DLD1 (cell line): ENCODE measurements around the gene DPYD.

Experiments
- in situ Hi-C: cut with HindIII; loops from 2 replicates; pipeline ENCODE4 v1.10.0; 2017; ENCODE audit warnings: low sequenced_read_pairs

DPYD gene

DNA sequence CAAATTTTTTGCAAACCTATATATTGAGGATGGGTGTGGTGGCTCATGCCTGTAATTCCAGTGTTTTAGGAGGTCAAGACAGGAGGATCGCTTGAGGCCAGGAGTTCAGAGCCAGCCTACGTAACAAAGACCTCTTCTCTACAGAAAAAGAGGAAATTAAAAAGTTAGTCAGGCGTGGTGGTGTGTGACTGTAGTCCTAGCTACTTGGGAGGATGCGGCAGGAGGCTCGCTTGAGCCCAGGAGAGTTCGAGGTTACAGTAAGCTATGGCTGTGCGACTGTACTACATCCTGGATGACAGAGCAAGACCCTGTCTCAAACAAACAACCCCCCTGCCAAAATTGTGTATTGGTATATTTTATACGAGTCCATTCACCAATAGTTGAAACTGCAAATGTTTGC, 589.7 kb downstream of the DPYD start:
- in situ Hi-C loops: no loop called here

DNA sequence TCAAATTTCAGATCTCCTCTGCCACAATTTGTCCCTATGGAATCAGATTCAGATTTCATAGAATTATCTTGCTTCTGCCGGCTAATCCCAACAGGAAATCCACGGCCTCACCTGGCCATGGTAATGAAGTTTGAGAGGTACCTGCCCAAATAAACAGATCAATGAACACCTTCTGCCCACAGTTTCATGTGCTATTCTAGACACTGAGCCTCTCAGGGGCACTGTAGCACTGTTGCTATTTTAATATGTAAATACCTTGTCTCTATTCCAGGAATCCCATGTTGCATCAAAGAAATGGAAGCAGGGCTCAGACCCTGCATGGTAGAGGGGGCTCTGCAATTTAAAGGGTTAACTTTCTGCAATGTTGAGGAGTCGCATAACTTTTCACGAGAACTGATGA, 606.1 kb downstream of the DPYD start:
- in situ Hi-C loops: no loop called here

GRCh38 chr1:97308131-97308530, 612.7 kb downstream of the DPYD start:
- in situ Hi-C loops: no loop called here

- in situ Hi-C loops: no loop called here
Measured at GRCh38 chr1:97307568-97307967, 613.3 kb downstream of the DPYD start.

DNA sequence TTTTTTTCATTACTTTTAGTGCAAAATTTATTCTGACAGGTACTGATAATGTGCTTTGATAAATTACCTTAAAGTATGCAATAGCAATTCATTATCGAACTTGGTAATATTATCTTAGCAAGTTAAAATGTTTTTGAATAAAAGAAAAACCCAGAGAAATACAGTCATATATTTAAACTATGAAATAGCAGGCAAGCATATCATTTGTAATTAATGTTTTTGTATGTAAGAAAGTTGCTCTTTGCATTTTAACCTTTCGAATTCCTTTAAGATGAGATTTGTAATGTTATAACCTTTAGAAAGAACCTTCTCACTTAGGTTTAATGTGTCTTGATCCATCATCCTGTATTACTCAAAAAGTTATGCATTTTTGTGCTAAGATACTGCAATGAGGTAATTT, 613.7 kb downstream of the DPYD start:
- in situ Hi-C loops: no loop called here

DNA sequence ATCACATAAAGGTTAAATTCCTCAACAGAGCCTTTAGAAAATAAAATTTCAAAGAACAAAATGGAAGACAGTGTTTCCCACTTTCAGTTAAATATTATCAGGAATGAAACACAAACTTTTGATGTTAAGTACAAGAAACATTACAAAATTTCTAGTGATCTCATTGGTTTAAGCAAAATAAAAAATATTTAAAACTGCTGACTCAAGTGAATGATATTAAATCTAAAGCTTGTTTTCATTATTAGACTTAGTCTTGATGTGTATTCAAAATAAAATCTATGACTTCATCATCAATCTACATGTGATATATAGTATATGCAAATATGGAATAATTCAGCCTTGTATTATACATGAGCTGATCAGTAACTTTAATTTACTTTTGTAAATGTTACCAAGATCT, 614.3 kb downstream of the DPYD start:
- in situ Hi-C loops: no loop called here

DNA sequence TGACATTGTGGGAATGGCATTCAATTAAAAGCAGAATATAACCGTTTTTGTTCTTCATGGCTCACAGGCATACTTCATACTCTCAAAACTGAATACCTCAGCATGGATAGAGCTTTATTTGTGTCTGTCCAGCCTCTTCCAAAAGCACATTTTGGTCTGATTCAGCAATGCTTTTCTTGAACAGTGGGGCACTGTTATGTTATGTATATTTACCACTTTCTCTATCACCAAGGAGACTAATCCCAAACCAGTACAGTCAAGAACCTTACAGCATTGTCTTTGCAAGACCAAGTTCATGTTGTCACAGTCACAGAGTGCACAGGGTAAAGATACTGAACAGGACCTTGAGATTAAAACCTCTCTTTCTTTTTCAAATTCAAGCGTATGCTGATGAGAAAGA, 616.5 kb downstream of the DPYD start:
- in situ Hi-C loops: no loop called here

- in situ Hi-C loops: no loop called here
Measured at GRCh38 chr1:97298966-97299365, 621.9 kb downstream of the DPYD start.

DNA sequence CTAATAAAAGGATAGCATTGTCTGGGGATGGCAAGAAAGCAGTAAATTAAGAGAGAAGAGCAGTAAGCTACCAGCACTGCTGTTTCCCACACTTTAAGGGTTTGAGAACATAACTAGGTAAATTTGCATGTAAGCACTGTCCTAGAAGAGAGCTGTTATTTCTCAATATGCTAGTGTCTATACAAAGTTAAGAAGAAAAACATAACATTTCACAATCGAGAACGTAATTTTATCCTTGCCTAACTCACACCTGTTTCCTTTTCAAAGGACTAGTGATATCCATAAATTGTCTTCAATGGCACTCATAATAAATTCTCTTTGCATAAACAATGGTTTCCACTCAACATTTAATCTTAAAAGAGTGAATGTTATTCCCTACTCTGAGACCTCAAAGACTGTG, 623.2 kb downstream of the DPYD start:
- in situ Hi-C loops: no loop called here

GRCh38 chr1:97281962-97282361, 638.9 kb downstream of the DPYD start:
- in situ Hi-C loops: no loop called here

GRCh38 chr1:97277891-97278654, 642.8 kb downstream of the DPYD start:
- in situ Hi-C loops: no loop called here

- in situ Hi-C loops: no loop called here
Measured at GRCh38 chr1:97271916-97272788, 648.7 kb downstream of the DPYD start.

DNA sequence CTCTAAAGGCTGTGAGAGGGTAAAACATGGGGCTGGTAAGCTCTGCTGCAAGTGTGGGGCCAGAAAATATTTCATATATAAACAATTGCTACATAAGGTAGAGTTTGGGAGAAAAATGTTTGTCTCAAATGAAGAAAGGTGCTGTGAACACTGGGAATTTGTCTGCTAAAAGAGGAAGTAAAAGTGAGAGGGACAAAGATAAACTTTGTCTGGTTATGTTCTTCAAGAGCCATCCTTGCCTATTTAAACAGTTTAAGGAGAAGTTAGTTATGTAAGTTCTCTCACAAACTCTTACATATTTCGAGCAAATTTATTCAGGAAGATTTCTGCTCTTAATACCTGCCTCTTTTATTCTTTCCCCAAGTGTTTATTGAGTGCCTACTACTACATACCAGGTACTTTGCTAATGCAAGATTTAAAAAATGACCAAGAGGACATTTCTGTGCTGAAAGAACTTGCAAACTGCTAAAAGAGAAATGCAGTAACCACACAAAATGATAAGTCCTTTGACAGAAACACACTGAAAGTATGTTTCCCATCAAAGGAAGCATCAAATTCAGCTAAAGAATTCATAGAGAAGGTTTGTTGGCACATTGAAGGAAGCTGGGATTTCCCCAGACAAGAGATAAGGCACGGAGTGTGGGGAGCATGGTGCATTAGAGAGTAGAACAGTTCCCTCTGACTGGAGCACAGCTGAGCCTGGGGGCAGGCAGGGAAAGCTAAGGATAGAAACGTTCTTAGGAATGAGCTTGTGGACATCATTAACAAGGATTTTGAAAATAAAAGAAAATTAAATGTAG, 650.1 kb downstream of the DPYD start:
- in situ Hi-C loops: no loop called here

DNA sequence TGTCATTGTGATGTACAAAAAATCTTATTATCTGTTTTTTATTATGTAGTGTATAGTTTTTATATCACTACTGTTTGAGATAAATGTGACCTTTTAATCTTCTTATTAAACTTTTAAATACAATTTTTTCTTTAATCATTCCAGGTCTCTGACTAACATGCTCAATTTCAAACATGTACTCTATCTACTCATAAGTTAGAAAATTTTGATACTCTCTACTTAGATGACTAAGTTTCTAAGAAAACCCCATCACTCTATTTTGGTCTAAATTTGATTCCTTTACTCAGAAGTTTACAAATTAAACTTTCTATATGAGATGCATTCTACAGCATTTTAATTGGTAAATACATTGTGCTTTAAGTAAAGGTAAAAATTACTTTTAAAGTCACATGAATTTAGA, 655.2 kb downstream of the DPYD start:
- in situ Hi-C loops: no loop called here

DNA sequence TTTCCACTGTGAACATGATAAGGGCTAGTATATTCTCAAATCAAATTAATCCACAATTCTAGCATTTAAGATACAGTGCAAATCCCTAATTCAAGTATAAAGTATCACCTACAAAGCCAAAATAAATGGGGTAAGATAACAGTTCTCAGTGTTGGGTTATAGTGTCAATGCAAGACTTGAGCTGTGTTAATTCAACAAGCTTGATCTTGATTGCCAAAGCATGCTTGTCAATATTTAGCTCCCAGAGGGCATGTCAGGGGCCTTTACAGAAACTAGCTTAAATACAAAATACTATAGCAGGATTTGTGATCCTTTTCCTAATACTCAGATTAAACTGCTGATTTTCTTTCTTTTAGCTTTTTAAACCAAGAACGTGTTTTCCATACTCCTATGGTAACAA, 658.0 kb downstream of the DPYD start:
- in situ Hi-C loops: no loop called here

- in situ Hi-C loops: no loop called here
Measured at GRCh38 chr1:97258597-97258996, 662.2 kb downstream of the DPYD start.

DNA sequence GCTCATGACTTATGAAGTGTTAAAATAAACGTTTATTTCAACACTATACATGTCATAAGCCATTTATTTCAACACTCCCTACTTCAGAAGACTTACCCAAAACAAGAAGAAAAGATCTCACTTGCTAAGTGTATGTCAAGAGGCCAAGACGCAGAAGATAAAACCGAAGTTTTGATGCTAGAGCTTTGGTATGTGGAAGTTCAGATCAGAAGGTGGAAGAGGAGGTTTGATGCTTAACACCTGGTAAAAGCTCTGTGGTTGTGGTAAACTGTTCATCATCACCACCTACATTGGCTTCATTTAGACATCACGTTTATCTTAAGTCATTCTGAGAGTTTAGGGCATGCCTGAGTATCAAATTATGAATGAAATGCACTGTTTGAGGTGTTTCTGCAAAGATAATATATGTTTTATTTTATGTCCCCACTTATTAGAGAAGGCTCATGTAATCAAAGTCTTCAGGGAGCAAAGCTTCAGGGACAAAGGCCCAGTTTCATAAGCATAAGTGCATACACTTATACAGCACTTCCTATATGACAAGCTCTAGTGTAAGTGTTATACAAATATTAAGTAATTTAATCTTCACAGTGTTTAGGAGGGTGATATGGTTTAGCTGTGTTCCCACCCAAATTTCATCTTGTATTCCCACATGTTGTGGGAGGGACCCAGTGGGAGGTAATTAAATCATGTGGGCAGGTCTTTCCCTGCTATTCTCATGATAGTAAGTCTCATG, 665.9 kb downstream of the DPYD start:
- in situ Hi-C loops: no loop called here

- in situ Hi-C loops: no loop called here
Measured at GRCh38 chr1:97252925-97253324, 667.9 kb downstream of the DPYD start.

DNA sequence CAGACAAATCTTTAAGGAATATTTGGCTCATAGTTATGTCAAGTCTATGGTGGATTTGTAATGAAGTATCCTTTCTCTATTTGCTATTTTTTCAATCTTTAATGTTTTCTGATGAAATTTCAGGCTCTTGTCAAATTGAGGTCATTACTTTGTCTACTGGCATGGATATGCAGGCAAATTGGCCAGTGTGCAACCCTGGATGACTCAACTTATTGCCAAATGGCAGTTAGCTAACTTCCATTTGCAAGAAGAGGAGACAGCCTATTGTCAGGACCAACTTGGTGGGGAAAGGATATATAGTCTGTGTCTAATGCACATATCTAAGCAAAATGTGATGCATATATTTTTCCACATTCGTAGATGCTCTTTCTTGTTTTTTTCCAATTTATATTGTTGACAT, 668.8 kb downstream of the DPYD start:
- in situ Hi-C loops: no loop called here

- in situ Hi-C loops: no loop called here
Measured at GRCh38 chr1:97247196-97247595, 673.6 kb downstream of the DPYD start.

- in situ Hi-C loops: no loop called here
Measured at GRCh38 chr1:97245682-97246081, 675.2 kb downstream of the DPYD start.
